Hepatocyte (in vitro differentiated cells): Measurements from ENCODE around the gene DISC1. TPM values are rescaled to one million over a fixed set of nuclear protein-coding genes. Genes with fewer than 3 reads are reported as not detected.

ENCODE experiments used
- DNase-seq: peaks from one replicate; pipeline ENCODE4 v3.0.0-alpha.2; 2016; ENCODE audit warnings: low spot score
- H2AFZ ChIP-seq: fragments of 200-600 bp; sonication (generic); 2 replicates; pipeline ENCODE4 v1.6.0; 2016; ENCODE audit warnings: antibody characterized with exemption, mild to moderate bottlenecking
- H3K27ac ChIP-seq: fragments of 200-600 bp; sonication (generic); 2 replicates; pipeline ENCODE4 v1.5.1; 2016; ENCODE audit warnings: mild to moderate bottlenecking
- H3K27me3 ChIP-seq: fragments of 200-600 bp; sonication (generic); 2 replicates; pipeline ENCODE4 v1.6.1; 2016
- H3K36me3 ChIP-seq: fragments of 200-600 bp; sonication (generic); replicated peaks from 2 replicates; pipeline ENCODE4 v1.5.1; 2016; ENCODE audit warnings: low read depth; ENCODE audit not compliant: insufficient read depth
- H3K4me1 ChIP-seq: fragments of 200-600 bp; sonication (generic); 2 replicates; pipeline ENCODE4 v1.5.1; 2016; ENCODE audit warnings: mild to moderate bottlenecking, moderate library complexity; ENCODE audit not compliant: insufficient read depth
- H3K4me2 ChIP-seq: fragments of 200-600 bp; sonication (generic); 2 replicates; pipeline ENCODE4 v1.6.0; 2016
- H3K4me3 ChIP-seq: fragments of 200-600 bp; sonication (generic); 2 replicates; pipeline ENCODE4 v1.5.1; 2016; ENCODE audit warnings: mild to moderate bottlenecking
- H3K79me2 ChIP-seq: fragments of 200-600 bp; sonication (generic); 2 replicates; pipeline ENCODE4 v1.6.0; 2017; ENCODE audit warnings: mild to moderate bottlenecking
- H3K9me2 ChIP-seq: fragments of 200-600 bp; sonication (generic); replicated peaks from 2 replicates; pipeline ENCODE4 v1.6.0; 2017; ENCODE audit warnings: mild to moderate bottlenecking; ENCODE audit not compliant: insufficient read depth
- H3K9me3 ChIP-seq: fragments of 200-600 bp; sonication (generic); 2 replicates; pipeline ENCODE4 v1.5.1; 2016; ENCODE audit warnings: low read depth, mild to moderate bottlenecking
- H4K20me1 ChIP-seq: fragments of 200-600 bp; sonication (generic); 2 replicates; pipeline ENCODE4 v1.6.0; 2016; ENCODE audit warnings: mild to moderate bottlenecking; ENCODE audit not compliant: insufficient read depth, poor library complexity, severe bottlenecking
- CTCF ChIP-seq: fragments of 200-600 bp; sonication (generic); IDR thresholded peaks from 2 replicates; pipeline ENCODE4 v1.5.1; 2016; ENCODE audit warnings: antibody characterized with exemption, mild to moderate bottlenecking; ENCODE audit not compliant: poor library complexity
- EZH2 ChIP-seq: fragments of 200-600 bp; sonication (generic); IDR thresholded peaks from 2 replicates; pipeline ENCODE4 v1.6.1; 2016; ENCODE audit warnings: antibody characterized with exemption, mild to moderate bottlenecking, borderline replicate concordance
- EZH2phosphoT487 ChIP-seq: fragments of 200-600 bp; sonication (generic); IDR thresholded peaks from one replicate; pipeline ENCODE4 v1.6.1; 2018; ENCODE audit warnings: antibody characterized with exemption, mild to moderate bottlenecking, low read depth, moderate library complexity; ENCODE audit not compliant: unreplicated experiment, severe bottlenecking
- WGBS: methylation state at CpG from one replicate; pipeline ENCODE4 v1.1.6; 2016; ENCODE audit warnings: low lambda C conversion rate; ENCODE audit errors: missing lambda C conversion rate; 5-methylcytosine and 5-hydroxymethylcytosine counted together
- polyA plus RNA-seq: library from polyadenylated mRNA; unstranded; fragments of >200 nt; fragmentation: Nextera tagmentation; extraction: Ambion mirVana; gene quantifications from 2 replicates; pipeline ENCODE4 v1.2.1, GENCODE V29; 2016
- total RNA-seq: library from RNA; depleted of rRNA; stranded (reverse); fragments of >200 nt; gene quantifications from 2 replicates; pipeline ENCODE4 v1.2.3, GENCODE V29; 2014

DISC1 gene
- total and polyA plus RNA-seq, 2 experiments from 2014 or later: 3.0 to 4.7 TPM

DNA sequence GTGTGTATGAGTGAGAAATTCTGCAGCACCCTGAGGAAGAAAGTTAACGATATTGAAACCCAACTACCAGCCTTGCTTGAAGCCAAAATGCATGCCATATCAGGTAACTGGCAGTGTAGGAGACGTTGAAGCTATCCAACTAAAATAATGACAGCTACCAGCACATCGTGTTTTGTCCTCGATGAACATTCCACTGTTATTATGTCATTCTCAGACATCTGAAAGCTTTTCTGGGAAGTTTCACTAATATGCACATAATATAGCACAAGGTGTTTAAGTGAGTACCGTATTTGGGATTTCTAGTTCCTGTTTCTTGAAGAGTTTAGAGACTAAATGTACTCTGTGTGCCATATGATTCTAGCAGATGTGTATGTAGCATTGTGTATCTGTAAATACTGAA is 173.5 kb downstream of the DISC1 start:
- Histone ChIP-seq H3K9me3 (no peaks in the 10 kb centered on the region), H4K20me1 (no peaks in the 10 kb centered on the region), H3K4me2 (no peak overlapping the region), H3K4me3 (no peak overlapping the region), H2AFZ (no peak overlapping the region), H3K9me2 (no peaks in the 10 kb centered on the region), H3K79me2 (no peaks in the 10 kb centered on the region), H3K27me3 (no peaks in the 10 kb centered on the region), H3K4me1 (no peaks in the 10 kb centered on the region), H3K36me3 (no peaks in the 10 kb centered on the region), H3K27ac (no peak overlapping the region)
- no peak for DNase-seq
- no peak for TF ChIP-seq EZH2phosphoT487
- no peak for TF ChIP-seq CTCF
- TF ChIP-seq EZH2: no peak
- 82% methylated on average over 5 of the region's 5 CpGs for WGBS

- H3K27ac ChIP-seq: no peak overlapping the region
- no peak for DNase-seq
- TF ChIP-seq EZH2phosphoT487 (no peak), EZH2 (no peak), CTCF (no peak)
- H3K36me3 ChIP-seq: no peaks in the 10 kb centered on the region
- H3K4me2 ChIP-seq: no peak overlapping the region
- H3K4me1 ChIP-seq: no peaks in the 10 kb centered on the region
- 99% methylated on average over 6 of the region's 6 CpGs for WGBS
- no peaks in the 10 kb centered on the region for H3K79me2 ChIP-seq
- H3K27me3 ChIP-seq: no peaks in the 10 kb centered on the region
- H2AFZ ChIP-seq: no peak overlapping the region
- H3K9me2 ChIP-seq: no peaks in the 10 kb centered on the region
- no peak overlapping the region for H3K4me3 ChIP-seq
- no peaks in the 10 kb centered on the region for H3K9me3 ChIP-seq
- H4K20me1 ChIP-seq: no peaks in the 10 kb centered on the region
Observed at GRCh38 chr1:231801042-231801585, 174.5 kb downstream of the DISC1 start.

DNA sequence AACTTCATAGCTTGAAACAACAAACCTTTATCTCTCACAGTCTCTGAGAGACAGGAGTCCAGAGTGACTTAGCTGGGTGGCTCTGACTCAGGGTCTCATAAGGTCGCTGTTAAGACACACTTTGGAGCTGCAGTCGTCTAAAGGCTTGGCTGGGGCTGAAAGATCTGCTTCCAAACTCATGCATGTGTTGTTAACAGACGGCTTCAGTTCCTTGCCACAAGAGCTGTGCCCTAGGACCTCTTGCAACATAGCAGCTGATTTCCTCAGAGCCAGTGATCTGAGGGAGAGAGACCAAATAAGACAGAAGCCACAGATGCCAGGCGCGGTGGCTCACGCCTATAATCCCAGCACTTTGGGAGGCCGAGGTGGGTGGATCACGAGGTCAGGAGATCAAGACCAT is 176.8 kb downstream of the DISC1 start:
- Histone ChIP-seq H3K27ac (no peak overlapping the region), H3K79me2 (no peaks in the 10 kb centered on the region), H3K27me3 (no peaks in the 10 kb centered on the region), H3K36me3 (no peaks in the 10 kb centered on the region), H4K20me1 (no peaks in the 10 kb centered on the region), H2AFZ (no peak overlapping the region), H3K9me2 (no peaks in the 10 kb centered on the region), H3K4me3 (no peak overlapping the region), H3K9me3 (no peaks in the 10 kb centered on the region), H3K4me1 (no peaks in the 10 kb centered on the region), H3K4me2 (no peak overlapping the region)
- no peak for TF ChIP-seq EZH2
- no peak for TF ChIP-seq EZH2phosphoT487
- no peak for TF ChIP-seq CTCF
- WGBS: 79% methylated on average over 8 of the region's 8 CpGs
- DNase-seq: no peak
